Upper lobe of left lung (tissue), 6 donors: ENCODE data around the gene TRIP12. TPM values are rescaled to one million over a fixed set of nuclear protein-coding genes. Genes with fewer than 3 reads are reported as not detected.

Experiments used
- ATAC-seq, 2 donors: fragments of 200-7000 bp; cut with Tn5 transposase; one replicate each; pipeline ENCODE4 v1.9.1; 2022; ENCODE audit warnings: mild to moderate bottlenecking in 2 of 2, moderate library complexity in 2 of 2; ENCODE audit not compliant: low FRiP score in 2 of 2
- DNase-seq, 2 donors: peaks; one replicate each; pipeline ENCODE4 v3.0.0-alpha.2; 2019 to 2020
- H3K27ac ChIP-seq, 4 donors: fragments of 200-600 bp; sonication (generic); one replicate each; pipeline ENCODE4 v1.5.1; 2016 to 2019
- H3K27me3 ChIP-seq, 4 donors: fragments of 200-600 bp; sonication (generic); one replicate each; pipeline ENCODE4 v1.5.1; 2017 to 2019
- H3K36me3 ChIP-seq, 4 donors: fragments of 200-600 bp; sonication (generic); one replicate each; pipeline ENCODE4 v1.5.1; 2016 to 2019
- H3K4me1 ChIP-seq, 4 donors: fragments of 200-600 bp; sonication (generic); one replicate each; pipeline ENCODE4 v1.5.1; 2018 to 2019
- H3K4me3 ChIP-seq, 4 donors: fragments of 200-600 bp; sonication (generic); one replicate each; pipeline ENCODE4 v1.5.1; 2017 to 2019; ENCODE audit warnings: mild to moderate bottlenecking in 2 of 4, moderate library complexity in 1 of 4
- H3K9me3 ChIP-seq, 4 donors: fragments of 200-600 bp; sonication (generic); one replicate each; pipeline ENCODE4 v1.5.1; 2018 to 2019
- CTCF ChIP-seq, 6 experiments: fragments of 450-650 bp in 4 of 6; fragments of 200-600 bp in 2 of 6; sonication (generic) in 2 of 6; IDR thresholded peaks; one replicate each; pipeline ENCODE4 v1.5.1; 2016 to 2019; ENCODE audit warnings: antibody characterized with exemption in 6 of 6
- EP300 ChIP-seq, 4 donors: sonication (generic); formaldehyde crosslinking; IDR thresholded peaks; one replicate each; pipeline ENCODE4 v1.5.1; 2017; ENCODE audit warnings: antibody characterized with exemption in 4 of 4, control low read depth in 2 of 4
- POLR2A ChIP-seq, 4 donors: fragments of 450-650 bp; IDR thresholded peaks; one replicate each; pipeline ENCODE4 v1.5.1; 2016 to 2017; ENCODE audit warnings: antibody characterized with exemption in 4 of 4, mild to moderate bottlenecking in 2 of 4
- POLR2AphosphoS5 ChIP-seq, 2 donors: sonication (generic); formaldehyde crosslinking; IDR thresholded peaks; one replicate each; pipeline ENCODE4 v1.5.1; 2017; ENCODE audit warnings: antibody characterized with exemption in 2 of 2
- WGBS, 2 donors: methylation state at CpG; one replicate each; pipeline ENCODE4 v1.1.5; 2017 to 2018; 5-methylcytosine and 5-hydroxymethylcytosine counted together
- total RNA-seq, 6 donors: library from RNA; depleted of rRNA in 4 of 6; stranded (reverse); fragments of >200 nt in 4 of 6; gene quantifications; one replicate each; pipeline versions ENCODE4 v1.1.0 to v1.2.1, GENCODE V29; 2016 to 2021
- donor health status: DM: no; HTN: no; CAD: no; lungs with moderate emphysema.
- donor health status: DM: no; HTN: yes; CAD: no; lungs with severe emphysema.

Gene TRIP12
- total RNA-seq, 6 donors from 2014 or later: 164 to 202 (median 180) TPM

DNA sequence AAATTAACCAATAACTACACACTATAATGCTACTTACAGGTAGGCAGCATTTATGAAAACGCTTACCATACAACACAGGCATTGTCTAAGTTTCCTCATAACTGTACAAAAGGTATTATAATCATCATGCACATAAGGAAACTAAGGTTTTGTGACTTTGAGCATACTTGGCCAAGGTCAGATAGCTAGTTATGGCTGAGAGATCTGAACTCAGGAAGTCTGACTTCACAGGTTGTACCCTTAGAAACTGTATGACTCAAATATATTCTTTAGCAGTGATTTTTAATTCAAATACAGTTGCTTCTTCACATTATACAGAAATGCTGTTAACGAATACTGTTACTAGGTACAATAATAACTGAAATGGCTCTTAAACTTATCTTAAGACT lies 89.3 kb downstream of the TRIP12 start:
- ATAC-seq (no peak), DNase-seq (no peak)

DNA sequence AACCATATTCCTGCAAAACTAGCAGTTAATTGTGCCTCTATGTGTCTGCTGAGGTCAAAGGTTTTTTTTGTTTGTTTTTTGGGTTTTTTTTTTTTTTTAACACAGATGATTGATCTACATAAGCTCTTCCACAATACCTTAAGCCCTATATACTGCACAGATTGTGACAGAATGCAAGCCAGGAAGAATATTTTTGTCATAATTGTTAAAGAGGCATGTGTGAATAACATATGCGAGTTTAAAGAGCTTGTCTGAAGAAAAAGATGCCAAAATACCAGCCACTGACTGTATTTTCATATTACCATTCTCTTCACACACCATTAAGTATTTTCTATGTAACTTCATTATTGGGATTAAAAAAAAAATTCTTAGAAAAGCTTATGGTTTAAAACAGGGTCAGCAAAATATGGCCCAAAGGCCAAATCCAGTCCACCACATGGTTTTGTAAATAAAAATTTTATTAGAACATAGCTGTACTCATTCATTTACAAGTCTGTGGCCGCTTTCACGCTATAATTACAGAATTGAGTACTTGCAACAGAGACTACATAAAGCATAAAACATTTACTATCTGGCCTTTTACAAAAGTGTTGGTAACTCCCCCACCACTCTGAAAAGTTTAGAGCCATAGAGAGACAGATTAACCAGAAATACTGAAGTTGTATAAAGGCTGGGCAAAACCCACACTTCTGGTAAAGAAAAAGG lies 89.9 kb downstream of the TRIP12 start:
- no peak for TF ChIP-seq POLR2A (IDR thresholded peaks at IDR 0.05)
- TF ChIP-seq CTCF (IDR thresholded peaks at IDR 0.05): no peak
- no peak for TF ChIP-seq POLR2AphosphoS5 (IDR thresholded peaks at IDR 0.05)
- no peak for TF ChIP-seq EP300 (IDR thresholded peaks at IDR 0.05)
- Histone ChIP-seq H3K27ac (no peak overlapping the region), H3K4me1 (peaks cover 0 to 5% (median 0%) of the 10 kb centered on the region in 4 donors), H3K4me3 (no peak overlapping the region), H3K9me3 (no peaks in the 10 kb centered on the region), H3K36me3 (peaks cover 9 to 55% (median 32%) of the 10 kb centered on the region in 4 donors), H3K27me3 (no peaks in the 10 kb centered on the region)
- WGBS, 2 donors: 90 to 93% methylated on average over 3 of the region's 3 CpGs
- DNase-seq: no peak
- ATAC-seq: no peak

More for the DNA sequence above, 89.3 kb downstream of the TRIP12 start:
- no peak overlapping the region for H3K27ac ChIP-seq
- WGBS, 2 donors: 81 to 89% methylated on average over 2 of the region's 2 CpGs
- H3K4me3 ChIP-seq: no peak overlapping the region
- peaks cover 0 to 5% (median 0%) of the 10 kb centered on the region in 4 donors for H3K4me1 ChIP-seq
- H3K27me3 ChIP-seq: no peaks in the 10 kb centered on the region
- no peaks in the 10 kb centered on the region for H3K9me3 ChIP-seq
- TF ChIP-seq POLR2A (IDR thresholded peaks at IDR 0.05) (no peak), EP300 (IDR thresholded peaks at IDR 0.05) (no peak), POLR2AphosphoS5 (IDR thresholded peaks at IDR 0.05) (no peak), CTCF (IDR thresholded peaks at IDR 0.05) (no peak)
- H3K36me3 ChIP-seq: peaks cover 7 to 55% (median 30%) of the 10 kb centered on the region in 4 donors

DNA sequence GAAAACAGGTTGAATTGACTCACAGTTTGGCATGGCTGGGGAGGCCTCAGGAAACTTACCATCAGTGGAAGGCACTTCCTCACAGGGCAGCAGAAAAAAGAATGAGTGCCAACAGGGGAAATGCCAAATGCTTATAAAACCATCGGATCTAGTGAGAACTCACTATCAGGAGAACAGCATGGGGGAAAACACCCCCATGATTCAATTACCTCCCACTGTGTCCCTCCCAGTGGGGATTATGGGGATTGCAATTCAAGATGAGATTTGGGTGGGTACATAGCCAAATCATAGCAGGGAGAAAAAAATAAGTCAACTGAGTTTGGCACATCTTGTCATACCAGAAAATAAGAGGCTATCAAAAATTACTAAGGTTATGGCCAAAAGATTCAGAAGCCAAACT lies 96.3 kb downstream of the TRIP12 start:
- no peak for DNase-seq
- Histone ChIP-seq H3K4me1 (no peaks in the 10 kb centered on the region), H3K36me3 (peaks cover 9 to 65% (median 33%) of the 10 kb centered on the region in 4 donors), H3K27ac (no peak overlapping the region), H3K9me3 (no peaks in the 10 kb centered on the region), H3K27me3 (no peaks in the 10 kb centered on the region), H3K4me3 (no peak overlapping the region)
- no peak for ATAC-seq
- TF ChIP-seq POLR2A (IDR thresholded peaks at IDR 0.05) (no peak), CTCF (IDR thresholded peaks at IDR 0.05) (no peak), POLR2AphosphoS5 (IDR thresholded peaks at IDR 0.05) (no peak), EP300 (IDR thresholded peaks at IDR 0.05) (no peak)
- WGBS, 2 donors: 65 to 71% methylated on average over 1 of the region's 1 CpG

DNA sequence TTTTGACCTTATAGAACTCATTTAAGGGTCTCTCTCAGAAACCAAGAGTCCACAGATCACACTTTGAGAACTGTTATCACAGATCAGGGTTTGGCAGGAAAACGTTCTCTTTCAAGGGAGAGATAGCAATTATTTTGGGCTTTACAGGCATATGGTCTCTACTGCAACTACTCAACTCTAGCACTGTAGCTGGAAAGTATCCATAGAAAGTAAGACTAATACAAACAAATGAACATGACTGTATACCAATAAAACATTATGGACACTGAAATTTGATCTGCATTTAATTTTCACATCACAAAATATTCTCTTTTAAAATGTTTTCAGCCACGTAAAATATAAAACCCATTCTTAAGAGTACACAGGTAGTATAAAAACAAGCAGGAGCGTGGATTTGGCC lies 100.5 kb downstream of the TRIP12 start:
- no peak overlapping the region for H3K4me3 ChIP-seq
- TF ChIP-seq CTCF (IDR thresholded peaks at IDR 0.05) (no peak), POLR2A (IDR thresholded peaks at IDR 0.05) (no peak), EP300 (IDR thresholded peaks at IDR 0.05) (no peak), POLR2AphosphoS5 (IDR thresholded peaks at IDR 0.05) (no peak)
- peaks cover 3 to 42% (median 12%) of the 10 kb centered on the region in 4 donors for H3K36me3 ChIP-seq
- H3K9me3 ChIP-seq: no peaks in the 10 kb centered on the region
- ATAC-seq (no peak), DNase-seq (no peak)
- no peaks in the 10 kb centered on the region for H3K4me1 ChIP-seq
- no peaks in the 10 kb centered on the region for H3K27me3 ChIP-seq
- no peak overlapping the region for H3K27ac ChIP-seq
- 88 to 94% methylated on average over 3 of the region's 3 CpGs for WGBS, 2 donors

DNA sequence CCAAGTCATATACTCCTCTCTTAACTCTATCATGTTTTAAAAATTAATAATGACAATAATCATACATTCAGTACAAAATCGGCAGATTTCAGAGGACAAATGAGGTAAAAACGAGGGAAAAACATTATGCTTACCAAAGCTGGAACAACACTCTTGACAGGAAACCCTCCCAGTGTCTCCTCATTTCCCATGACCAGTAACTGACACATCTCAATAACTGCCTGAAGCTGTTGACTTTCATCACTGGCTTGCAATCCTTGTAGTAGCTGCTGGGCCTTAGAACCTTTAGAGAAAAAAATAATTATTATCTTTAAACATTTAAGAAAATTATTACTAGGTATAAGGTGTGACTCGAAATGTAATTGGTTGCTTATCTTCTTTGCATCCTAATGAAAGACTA lies 103.6 kb downstream of the TRIP12 start:
- Histone ChIP-seq H3K4me3 (no peak overlapping the region), H3K4me1 (no peaks in the 10 kb centered on the region), H3K27ac (no peak overlapping the region), H3K27me3 (no peaks in the 10 kb centered on the region), H3K36me3 (peaks cover 9 to 51% (median 24%) of the 10 kb centered on the region in 4 donors), H3K9me3 (no peaks in the 10 kb centered on the region)
- 76 to 78% methylated on average over 3 of the region's 3 CpGs for WGBS, 2 donors
- TF ChIP-seq EP300 (IDR thresholded peaks at IDR 0.05) (no peak), CTCF (IDR thresholded peaks at IDR 0.05) (no peak), POLR2A (IDR thresholded peaks at IDR 0.05) (no peak), POLR2AphosphoS5 (IDR thresholded peaks at IDR 0.05) (no peak)
- ATAC-seq: no peak
- DNase-seq: no peak
